Gastroesophageal sphincter (tissue), 3 donors: ENCODE measurements around the gene MACROD1.

Experiments used
- CTCF ChIP-seq, 4 experiments: fragments of 200-600 bp in 2 of 4; fragments of 450-650 bp in 2 of 4; sonication (generic) in 1 of 4; IDR thresholded peaks; one replicate each; pipeline ENCODE4 v1.5.1; 2017 to 2019; ENCODE audit warnings: antibody characterized with exemption in 4 of 4, mild to moderate bottlenecking in 2 of 4, moderate library complexity in 2 of 4
- EP300 ChIP-seq: sonication (generic); formaldehyde crosslinking; IDR thresholded peaks from one replicate; pipeline ENCODE4 v1.6.1; 2017; ENCODE audit warnings: antibody characterized with exemption, mild to moderate bottlenecking
- POLR2A ChIP-seq, 2 donors: fragments of 450-650 bp; IDR thresholded peaks; one replicate each; pipeline ENCODE4 v1.6.1; 2017; ENCODE audit warnings: antibody characterized with exemption in 2 of 2, mild to moderate bottlenecking in 2 of 2, moderate library complexity in 1 of 2
- POLR2AphosphoS5 ChIP-seq: sonication (generic); formaldehyde crosslinking; IDR thresholded peaks from one replicate; pipeline ENCODE4 v1.6.1; 2017; ENCODE audit warnings: antibody characterized with exemption

- no peak for TF ChIP-seq POLR2A (IDR thresholded peaks at IDR 0.05)
- no peak for TF ChIP-seq CTCF (IDR thresholded peaks at IDR 0.05)
- TF ChIP-seq POLR2AphosphoS5: no peak
- no peak for TF ChIP-seq EP300
These were observed 45.4 kb upstream of the MACROD1 start for GRCh38 chr11:64211181-64211872.
